Ishikawa (cell line): Measurements from ENCODE around the gene SLC24A3.

Experiments
- CEBPB ChIP-seq: IDR thresholded peaks from 2 replicates; pipeline ENCODE4 v1.6.1; 2012
- CREB1 ChIP-seq: IDR thresholded peaks from 2 replicates; pipeline ENCODE4 v1.6.1; 2012; ENCODE audit warnings: low read depth
- EGR1 ChIP-seq: IDR thresholded peaks from 2 replicates; pipeline ENCODE4 v1.6.1; 2012
- EP300 ChIP-seq: IDR thresholded peaks from 2 replicates; pipeline ENCODE4 v1.6.1; 2012; ENCODE audit warnings: borderline replicate concordance
- FOXM1 ChIP-seq: IDR thresholded peaks from 2 replicates; pipeline ENCODE4 v1.6.1; 2012; ENCODE audit warnings: low read depth, borderline replicate concordance
- NFIC ChIP-seq: IDR thresholded peaks from 2 replicates; pipeline ENCODE4 v1.6.1; 2012
- RAD21 ChIP-seq: IDR thresholded peaks from 2 replicates; pipeline ENCODE4 v1.6.1; 2012; ENCODE audit warnings: low read depth
- REST ChIP-seq: IDR thresholded peaks from 2 replicates; pipeline ENCODE4 v1.6.1; 2012; ENCODE audit warnings: low read depth, mild to moderate bottlenecking
- TAF1 ChIP-seq: IDR thresholded peaks from 2 replicates; pipeline ENCODE4 v1.6.1; 2012; ENCODE audit warnings: low read depth, mild to moderate bottlenecking
- TCF12 ChIP-seq: IDR thresholded peaks from 2 replicates; pipeline ENCODE4 v1.6.1; 2012; ENCODE audit warnings: low read depth
- TEAD4 ChIP-seq: IDR thresholded peaks from 2 replicates; pipeline ENCODE4 v1.6.1; 2012
- USF1 ChIP-seq: IDR thresholded peaks from 2 replicates; pipeline ENCODE4 v1.6.1; 2012
- YY1 ChIP-seq: IDR thresholded peaks from 2 replicates; pipeline ENCODE4 v1.6.1; 2012; ENCODE audit warnings: low read depth
- ZBTB7A ChIP-seq: IDR thresholded peaks from 2 replicates; pipeline ENCODE4 v1.6.1; 2012; ENCODE audit warnings: low read depth
- TF ChIP-seq, protein P1 (sequence below): IDR thresholded peaks from 2 replicates; pipeline ENCODE4 v1.6.1; 2012

Gene SLC24A3

DNA sequence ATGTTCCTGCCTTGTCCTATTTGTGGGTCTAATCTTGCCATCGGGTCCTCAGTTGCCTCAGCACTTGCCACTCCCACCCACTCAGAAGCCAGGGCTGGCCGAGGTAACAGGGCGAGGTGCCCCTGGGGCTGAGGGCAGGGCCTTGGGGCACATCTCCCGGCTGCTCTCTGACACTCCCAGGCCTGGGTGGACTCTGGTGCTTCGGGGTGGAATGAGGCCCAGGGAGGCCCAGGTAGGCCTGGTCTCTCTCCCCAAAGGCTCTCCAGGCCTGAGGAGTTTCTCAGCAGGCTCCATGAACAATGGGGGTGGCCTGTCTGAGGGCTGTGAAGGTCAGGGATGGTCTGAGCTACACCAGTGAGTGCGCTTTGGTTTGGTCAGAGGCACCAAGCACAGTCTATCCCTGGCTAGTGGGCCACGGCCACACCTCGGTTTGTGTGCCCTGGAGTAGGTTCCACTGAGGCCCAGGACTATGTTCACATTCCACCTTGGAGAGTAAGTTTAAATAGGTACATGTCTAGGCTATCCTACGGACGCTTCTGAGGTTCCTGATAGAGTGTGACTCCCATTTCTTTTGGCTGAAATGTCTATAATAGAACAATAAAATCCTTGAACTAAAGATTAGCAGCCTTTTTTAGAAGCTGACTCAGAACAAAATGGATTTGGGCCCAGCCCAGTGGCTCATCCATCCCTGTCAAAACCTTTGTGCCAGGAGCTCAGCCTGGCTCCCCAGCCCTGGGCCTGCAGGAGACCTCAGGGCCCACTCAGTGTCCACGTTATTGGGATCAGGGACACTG lies 78.8 kb downstream of the SLC24A3 start:
- TF ChIP-seq RAD21: no peak
- no peak for TF ChIP-seq EGR1
- no peak for TF ChIP-seq ZBTB7A
- TF ChIP-seq, protein P1, sequence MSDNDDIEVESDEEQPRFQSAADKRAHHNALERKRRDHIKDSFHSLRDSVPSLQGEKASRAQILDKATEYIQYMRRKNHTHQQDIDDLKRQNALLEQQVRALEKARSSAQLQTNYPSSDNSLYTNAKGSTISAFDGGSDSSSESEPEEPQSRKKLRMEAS: no peak

DNA sequence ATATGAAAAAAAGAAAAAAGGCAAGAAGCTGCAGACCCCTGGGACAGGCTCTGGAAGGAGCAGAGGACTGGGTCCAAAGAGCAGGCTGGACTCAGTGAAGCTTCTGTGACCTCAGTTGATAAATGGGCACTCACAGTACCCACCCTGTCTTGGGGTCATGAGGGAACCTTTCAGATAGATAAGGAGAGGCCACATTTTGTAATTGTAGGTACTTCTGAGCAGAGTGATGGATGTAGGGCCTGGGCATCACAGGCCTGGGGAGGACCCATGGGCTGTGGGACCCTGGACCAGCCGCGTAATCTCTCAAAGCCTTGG lies 79.3 kb downstream of the SLC24A3 start:
- TF ChIP-seq EGR1 (no peak), ZBTB7A (no peak), CREB1 (no peak)

GRCh38 chr20:19292254-19292653 lies 79.8 kb downstream of the SLC24A3 start:
- TF ChIP-seq, protein P1: no peak
- no peak for TF ChIP-seq CEBPB
- no peak for TF ChIP-seq TEAD4
- TF ChIP-seq EP300: no peak
- TF ChIP-seq EGR1: no peak
- no peak for TF ChIP-seq YY1
- no peak for TF ChIP-seq ZBTB7A
- no peak for TF ChIP-seq FOXM1
- no peak for TF ChIP-seq REST
- TF ChIP-seq USF1: no peak
- TF ChIP-seq TCF12: no peak
- no peak for TF ChIP-seq TAF1
- TF ChIP-seq RAD21: no peak
- no peak for TF ChIP-seq CREB1
- no peak for TF ChIP-seq NFIC

GRCh38 chr20:19295076-19295475 lies 82.6 kb downstream of the SLC24A3 start:
- TF ChIP-seq EGR1: no peak
- TF ChIP-seq EP300: no peak
- TF ChIP-seq, protein P1: no peak
- no peak for TF ChIP-seq FOXM1
- TF ChIP-seq TEAD4: no peak
- no peak for TF ChIP-seq REST
- TF ChIP-seq TAF1: no peak
- no peak for TF ChIP-seq TCF12
- no peak for TF ChIP-seq USF1
- no peak for TF ChIP-seq CREB1
- no peak for TF ChIP-seq ZBTB7A
- TF ChIP-seq NFIC: no peak
- TF ChIP-seq RAD21: no peak
- TF ChIP-seq YY1: no peak

DNA sequence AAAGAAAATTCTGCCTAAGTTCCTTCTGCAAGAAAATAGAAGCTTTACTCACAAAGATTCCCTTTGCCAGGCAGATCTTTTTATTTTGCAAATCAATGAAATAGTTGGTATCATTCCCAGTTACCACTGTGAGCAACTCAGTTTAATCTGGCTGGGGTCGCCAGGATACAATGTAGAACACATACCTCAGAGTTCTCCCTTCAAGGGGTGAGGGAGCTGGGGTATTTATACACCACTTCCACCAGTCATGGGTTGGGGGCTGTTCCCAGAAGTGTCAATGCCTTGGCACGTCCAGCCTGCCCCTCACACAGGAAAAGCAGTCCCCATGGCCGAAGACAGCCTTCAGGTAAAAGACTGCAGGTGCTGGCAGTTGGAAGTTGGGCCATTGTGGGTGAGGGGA lies 86.2 kb downstream of the SLC24A3 start:
- no peak for TF ChIP-seq REST
- no peak for TF ChIP-seq RAD21
- TF ChIP-seq CEBPB: no peak
- TF ChIP-seq CREB1: no peak
- TF ChIP-seq, protein P1: no peak
- TF ChIP-seq TCF12: no peak
